HepG2 (cell line): Measurements from ENCODE around the gene RICTOR. TPM values are rescaled to one million over a fixed set of nuclear protein-coding genes. Genes with fewer than 3 reads are reported as not detected.
"Not testable (repeated sequence)": the region's sequence is repeated elsewhere in the genome, so short reads cannot be mapped to it uniquely, and the experiment has no call there.

Experiments
- ATAC-seq: fragments of 200-7000 bp; cut with Tn5 transposase; 3 replicates; pipeline ENCODE4 v1.9.1; 2020; ENCODE audit warnings: mild to moderate bottlenecking, moderate library complexity
- BruUV-seq: library from RNA; stranded (reverse); fragments of 400-500 nt; replicated peaks from 2 replicates; lab custom pipeline; 2021; lab: Mats Ljungman, UMichigan
- CTCF ChIA-PET: fragments of 300-600 bp; formaldehyde crosslinking; extraction: SDS; loops from one replicate; lab custom pipeline; 2021; ENCODE audit warnings: low total read pairs, inconsistent platforms, low intra/inter-chr PET ratio; lab: Yijun Ruan, JAX
- POLR2A ChIA-PET: fragments of 350-600 bp; sonication (Branson Sonifier 250); formaldehyde crosslinking; loops from one replicate; lab custom pipeline; 2020; ENCODE audit warnings: antibody characterized with exemption, inconsistent platforms; lab: Yijun Ruan, JAX
- DNase-seq: peaks from one replicate; pipeline ENCODE4 v3.0.0-alpha.2; 2015; ENCODE audit warnings: low spot score
- FAIRE-seq: peaks from 3 replicates; lab custom pipeline; 2011; peaks lifted over from hg19 to GRCh38; lab: Jason Lieb, UNC
- H2AFZ ChIP-seq: one replicate; pipeline ENCODE4 v1.6.1; 2011; ENCODE audit warnings: low read length, inconsistent platforms
- H3K27ac ChIP-seq: fragments of 300-600 bp; 3 replicates; pipeline ENCODE4 v1.8.0; 2011; ENCODE audit warnings: mixed run types, mild to moderate bottlenecking, mixed read lengths, low read length, inconsistent platforms; ENCODE audit not compliant: insufficient read depth; ENCODE audit errors: extremely low read length
- H3K27me3 ChIP-seq, 2 experiments: fragments of 200-600 bp in 1 of 2; 2 replicates in 1 of 2; 3 replicates in 1 of 2; pipeline versions ENCODE4 v1.6.0 to v1.8.0; 2011; ENCODE audit warnings: low read length in 2 of 2, mild to moderate bottlenecking in 2 of 2, moderate library complexity in 2 of 2, inconsistent platforms in 1 of 2; ENCODE audit not compliant: insufficient read depth in 2 of 2, control insufficient read depth in 1 of 2
- H3K36me3 ChIP-seq, 2 experiments: fragments of 200-600 bp in 1 of 2; replicated peaks in 1 of 2; 2 replicates in 1 of 2; 3 replicates in 1 of 2; pipeline versions ENCODE4 v1.5.1 to v1.8.0; 2011; ENCODE audit warnings: low read length in 2 of 2, inconsistent platforms in 1 of 2; ENCODE audit not compliant: insufficient read depth in 2 of 2, control insufficient read depth in 1 of 2
- H3K4me1 ChIP-seq: 2 replicates; pipeline ENCODE4 v1.5.1; 2012; ENCODE audit warnings: low read length, inconsistent platforms; ENCODE audit not compliant: insufficient read depth
- H3K4me2 ChIP-seq: 2 replicates; pipeline ENCODE4 v1.6.0; 2011; ENCODE audit warnings: low read depth, low read length, inconsistent platforms
- H3K4me3 ChIP-seq, 3 experiments: fragments of 200-600 bp in 1 of 3; sonication (generic), shearing (Covaris generic) in 1 of 3; replicated peaks in 1 of 3; 2 replicates each; pipeline ENCODE4 v1.5.1; 2011 to 2016; ENCODE audit warnings: low read length in 3 of 3, inconsistent platforms in 2 of 3, low read depth in 2 of 3, mild to moderate bottlenecking in 2 of 3, control low read depth in 1 of 3, mixed read lengths in 1 of 3; ENCODE audit not compliant: insufficient read depth in 1 of 3
- H3K79me2 ChIP-seq: one replicate; pipeline ENCODE4 v1.6.1; 2011; ENCODE audit warnings: low read length, inconsistent platforms; ENCODE audit not compliant: insufficient read depth
- H3K9ac ChIP-seq: 2 replicates; pipeline ENCODE4 v1.6.0; 2011; ENCODE audit warnings: mild to moderate bottlenecking, low read depth, low read length, inconsistent platforms; ENCODE audit not compliant: insufficient read depth
- H3K9me3 ChIP-seq: 2 replicates; pipeline ENCODE4 v1.5.1; 2012; ENCODE audit warnings: mild to moderate bottlenecking, low read length
- H4K20me1 ChIP-seq: 2 replicates; pipeline ENCODE4 v1.6.0; 2011; ENCODE audit warnings: inconsistent platforms, mild to moderate bottlenecking, low read length, moderate library complexity; ENCODE audit not compliant: insufficient read depth
- HINFP ChIP-seq: sonication (generic); formaldehyde crosslinking; IDR thresholded peaks from 2 replicates; pipeline ENCODE4 v1.4.0; 2020; ENCODE audit warnings: low read depth, mild to moderate bottlenecking, missing genetic modification reagents
- HIVEP1 ChIP-seq: sonication (generic); formaldehyde crosslinking; IDR thresholded peaks from 2 replicates; pipeline ENCODE4 v1.4.0; 2020; ENCODE audit warnings: mild to moderate bottlenecking, missing genetic modification reagents
- IRF2 ChIP-seq: IDR thresholded peaks from 2 replicates; pipeline ENCODE4 v1.6.1; 2018; ENCODE audit warnings: missing genetic modification reagents, missing compliant biosample characterization
- LCORL ChIP-seq, 2 experiments: fragments of 450-650 bp in 1 of 2; sonication (generic) in 1 of 2; formaldehyde crosslinking in 1 of 2; IDR thresholded peaks; 2 replicates each; pipeline versions ENCODE4 v1.5.0 to v1.6.1; 2017 to 2020; ENCODE audit warnings: antibody characterized with exemption in 1 of 2, missing genetic modification reagents in 1 of 2
- PHB2 ChIP-seq: fragments of 450-650 bp; IDR thresholded peaks from 2 replicates; pipeline ENCODE4 v1.6.1; 2018; ENCODE audit not compliant: partially characterized antibody
- U2AF1 ChIP-seq: fragments of 200-400 bp; formaldehyde crosslinking; optimal IDR thresholded peaks from 2 replicates; pipeline ENCODE3; 2017; ENCODE audit warnings: mild to moderate bottlenecking, low read depth, low read length
- ZNF331 ChIP-seq: sonication (generic); formaldehyde crosslinking; IDR thresholded peaks from 2 replicates; pipeline ENCODE4 v1.4.0; 2020; ENCODE audit warnings: missing genetic modification reagents
- WGBS: methylation state at CpG from one replicate; pipeline ENCODE4 v1.1.6; 2017; ENCODE audit warnings: low lambda C conversion rate; 5-methylcytosine and 5-hydroxymethylcytosine counted together
- in situ Hi-C: cut with HindIII; loops from 2 replicates; pipeline ENCODE4 v1.10.0; 2017; ENCODE audit warnings: low pct_unique_long_range_greater_than_20kb; ENCODE audit not compliant: extremely low pct_ligation_motif_present
- intact Hi-C: fragments of 100-400 bp; cut with micrococcal nuclease; formaldehyde crosslinking; loops from one replicate; pipeline ENCODE4 v1.10.0; 2022; ENCODE audit not compliant: unreplicated experiment
- polyA plus RNA-seq, 8 experiments: library from polyadenylated mRNA; depleted of rRNA in 3 of 8; stranded (reverse) in 7 of 8; unstranded in 1 of 8; fragments of >200 nt; fragmentation: Illumina TruSeq in 4 of 8; extraction: Trizol in 4 of 8; gene quantifications; 2 replicates each; pipeline versions ENCODE4 v1.2.1 to v1.2.3, GENCODE V29; 2011 to 2016; ENCODE audit warnings: low read depth in 4 of 8, missing spikeins in 1 of 8, mixed read lengths in 1 of 8; ENCODE audit not compliant: insufficient read depth in 1 of 8
- total RNA-seq, 5 experiments: library from RNA; depleted of rRNA; stranded (reverse); fragments of >200 nt; fragmentation: Illumina TruSeq; extraction: Trizol; gene quantifications; 2 replicates each; pipeline ENCODE4 v1.2.3, GENCODE V29; 2016; ENCODE audit warnings: low read depth in 1 of 5

Gene RICTOR
- total and polyA plus RNA-seq, 2 of the 13 experiments (the other 11 are each of a cell fraction or from before 2014, with no cell fraction given) = 10.7 to 15.4 TPM

GRCh38 chr5:39049315-39049714 is 24.9 kb downstream of the RICTOR start (continued):
- no peak for TF ChIP-seq IRF2
- no peak for TF ChIP-seq PHB2
- TF ChIP-seq ZNF331 (CRISPR knock-in tag) = no peak
- TF ChIP-seq HINFP (CRISPR knock-in tag) = no peak
- no peak for TF ChIP-seq U2AF1

GRCh38 chr5:39040875-39041274 is 33.3 kb downstream of the RICTOR start:
- DNase-seq (no peak), ATAC-seq (no peak), FAIRE-seq (no peak)
- CTCF ChIA-PET = no interaction called here
- intact Hi-C loops = no loop called here
- H3K27me3 ChIP-seq = no peaks in the 10 kb centered on the region; a peak in 1 of 5 replicates
- POLR2A ChIA-PET = no interaction called here
- H2AFZ ChIP-seq = no peak overlapping the region
- TF ChIP-seq HIVEP1 (no peak), LCORL (IDR thresholded peaks at IDR 0.05) (peak; percentile 77; the same call in 1 of the 2 replicates), LCORL (CRISPR knock-in tag; IDR thresholded peaks at IDR 0.05) (no peak)
- no peak overlapping the region for H3K9ac ChIP-seq
- WGBS = 82% methylated on average over 1 of the region's 1 CpG
- no peaks in the 10 kb centered on the region for H3K4me1 ChIP-seq
- no peaks in the 10 kb centered on the region for H3K36me3 ChIP-seq
- no peak overlapping the region for H3K27ac ChIP-seq
- peaks cover 30% of the 10 kb centered on the region for H3K79me2 ChIP-seq
- H3K9me3 ChIP-seq = no peaks in the 10 kb centered on the region
- in situ Hi-C loops = no loop called here
- no peak overlapping the region for H3K4me2 ChIP-seq
- no peak overlapping the region for H3K4me3 ChIP-seq
- H4K20me1 ChIP-seq = peaks cover 16% of the 10 kb centered on the region; the same call in 1 of the 2 replicates
- BruUV-seq = no TSS peak

GRCh38 chr5:39034493-39034892 is 39.7 kb downstream of the RICTOR start:
- H3K4me1 ChIP-seq, FAIRE-seq, H3K4me2 ChIP-seq, CTCF ChIA-PET, intact Hi-C loops, H3K36me3 ChIP-seq, POLR2A ChIA-PET, DNase-seq, ATAC-seq, H3K9ac ChIP-seq, in situ Hi-C loops, H3K4me3 ChIP-seq, H3K27me3 ChIP-seq, H2AFZ ChIP-seq, H4K20me1 ChIP-seq, H3K27ac ChIP-seq, H3K9me3 ChIP-seq, BruUV-seq: not testable (repeated sequence)
- 91% methylated on average over 5 of the region's 12 CpGs for WGBS
- peaks cover 33% of the 10 kb centered on the region for H3K79me2 ChIP-seq
